KG1 (cell line): ENCODE data around the gene CLHC1.
"Not testable (repeated sequence)": the region's sequence is repeated elsewhere in the genome, so short reads cannot be mapped to it uniquely, and the experiment has no call there.

Experiments
- DNase-seq: peaks from one replicate; lab custom pipeline; 2025; lab: John Stamatoyannopoulos, UW

Gene CLHC1

GRCh38 chr2:55232084-55232862 lies at the start of gene CLHC1, which contains the start of gene RPS27A:
Gene CLHC1 (minus strand): TSS chr2:55232293. CDS start chr2:55222411, 9,882 bp downstream.
Gene RPS27A (plus strand): TSS chr2:55232688. CDS start chr2:55232825, 137 bp downstream.
- peak; percentile 85 for DNase-seq

GRCh38 chr2:55280851-55281546 lies 48.9 kb upstream of the CLHC1 start:
- DNase-seq = not testable (repeated sequence)

GRCh38 chr2:55279859-55280424 lies 47.8 kb upstream of the CLHC1 start:
- DNase-seq = not testable (repeated sequence)

GRCh38 chr2:55279214-55279835 lies 47.2 kb upstream of the CLHC1 start:
- not testable (repeated sequence) for DNase-seq

GRCh38 chr2:55277310-55277709 lies 45.2 kb upstream of the CLHC1 start:
- no peak for DNase-seq

- DNase-seq = not testable (repeated sequence)
These were observed 42.3 kb upstream of the CLHC1 start for GRCh38 chr2:55274346-55274745.

GRCh38 chr2:55269645-55269990 lies 37.5 kb upstream of the CLHC1 start:
- no peak for DNase-seq

GRCh38 chr2:55268907-55269644 lies 37.0 kb upstream of the CLHC1 start, which contains the start of gene MTIF2:
Gene MTIF2 (minus strand): TSS chr2:55269231. CDS start chr2:55263858, 5,373 bp downstream.
- peak; percentile 87 for DNase-seq

GRCh38 chr2:55268288-55268906 lies 36.3 kb upstream of the CLHC1 start:
- DNase-seq = no peak

- not testable (repeated sequence) for DNase-seq
These were observed 27.5 kb upstream of the CLHC1 start for GRCh38 chr2:55259586-55259985.

- DNase-seq = no peak
These were observed 20.7 kb upstream of the CLHC1 start for GRCh38 chr2:55252832-55253231.

GRCh38 chr2:55247025-55247424 lies 14.9 kb upstream of the CLHC1 start:
- no peak for DNase-seq

GRCh38 chr2:55245411-55245810 lies 13.3 kb upstream of the CLHC1 start:
- no peak for DNase-seq

GRCh38 chr2:55242617-55243016 lies 10.5 kb upstream of the CLHC1 start:
- DNase-seq = no peak

- not testable (repeated sequence) for DNase-seq
These were observed 9.5 kb upstream of the CLHC1 start for GRCh38 chr2:55241582-55241981.

GRCh38 chr2:55239656-55240222 lies 7.6 kb upstream of the CLHC1 start:
- no peak for DNase-seq

- DNase-seq = no peak
These were observed 5.0 kb upstream of the CLHC1 start for GRCh38 chr2:55236992-55237543.

- DNase-seq = no peak
These were observed 3.8 kb upstream of the CLHC1 start for GRCh38 chr2:55235724-55236538.

- no peak for DNase-seq
These were observed 1.5 kb upstream of the CLHC1 start for GRCh38 chr2:55233658-55233940.
